H9 (cell line): ENCODE measurements around the gene EPHB2. TPM values are rescaled to one million over a fixed set of nuclear protein-coding genes. Genes with fewer than 3 reads are reported as not detected.

Experiments used
- DNase-seq: peaks from one replicate; pipeline ENCODE4 v3.0.0-alpha.2; 2017
- H2AFZ ChIP-seq: one replicate; pipeline ENCODE4 v1.6.1; 2013; ENCODE audit warnings: mild to moderate bottlenecking, low read length, control low read depth, moderate library complexity
- H2AK5ac ChIP-seq: 2 replicates; pipeline ENCODE4 v1.6.1; 2013; ENCODE audit warnings: low read length, control low read depth, mixed read lengths; ENCODE audit not compliant: insufficient read length
- H2BK120ac ChIP-seq: one replicate; pipeline ENCODE4 v1.6.1; 2013; ENCODE audit warnings: low read depth, mild to moderate bottlenecking, low read length, control low read depth, inconsistent platforms; ENCODE audit not compliant: poor library complexity, severe bottlenecking
- H2BK12ac ChIP-seq: 2 replicates; pipeline ENCODE4 v1.6.1; 2013; ENCODE audit warnings: low read length, control low read depth, mixed read lengths, low read depth; ENCODE audit not compliant: insufficient read length
- H2BK15ac ChIP-seq: 2 replicates; pipeline ENCODE4 v1.6.1; 2013; ENCODE audit warnings: low read depth, low read length, control low read depth
- H2BK20ac ChIP-seq: one replicate; pipeline ENCODE4 v1.6.1; 2013; ENCODE audit warnings: low read depth, mild to moderate bottlenecking, low read length, control low read depth, inconsistent platforms; ENCODE audit not compliant: poor library complexity, severe bottlenecking
- H2BK5ac ChIP-seq: 2 replicates; pipeline ENCODE4 v1.6.1; 2013; ENCODE audit warnings: low read length, control low read depth, mixed read lengths; ENCODE audit not compliant: insufficient read length
- H3K14ac ChIP-seq: 2 replicates; pipeline ENCODE4 v1.6.1; 2013; ENCODE audit warnings: low read length, control low read depth; ENCODE audit not compliant: insufficient read depth
- H3K18ac ChIP-seq: 2 replicates; pipeline ENCODE4 v1.6.1; 2013; ENCODE audit warnings: low read depth, mild to moderate bottlenecking, mixed read lengths, low read length, control low read depth; ENCODE audit not compliant: insufficient read length
- H3K23ac ChIP-seq: 2 replicates; pipeline ENCODE4 v1.6.1; 2013; ENCODE audit warnings: low read length, control low read depth, mixed read lengths, low read depth; ENCODE audit not compliant: insufficient read length
- H3K23me2 ChIP-seq: 2 replicates; pipeline ENCODE4 v1.6.1; 2013; ENCODE audit warnings: low read depth, mild to moderate bottlenecking, mixed read lengths, low read length, control low read depth; ENCODE audit not compliant: insufficient read length, poor library complexity, severe bottlenecking
- H3K27ac ChIP-seq: 2 replicates; pipeline ENCODE4 v1.5.1; 2013; ENCODE audit warnings: low read length, control low read depth, mixed read lengths, low read depth; ENCODE audit not compliant: insufficient read length
- H3K27me3 ChIP-seq: 2 replicates; pipeline ENCODE4 v1.6.1; 2013; ENCODE audit warnings: low read length, control low read depth, inconsistent platforms; ENCODE audit not compliant: insufficient read depth
- H3K4ac ChIP-seq: 2 replicates; pipeline ENCODE4 v1.6.1; 2013; ENCODE audit warnings: low read depth, mild to moderate bottlenecking, control low read depth, inconsistent platforms, low read length, moderate library complexity
- H3K4me1 ChIP-seq: 2 replicates; pipeline ENCODE4 v1.6.1; 2013; ENCODE audit warnings: low read length, control low read depth, inconsistent platforms; ENCODE audit not compliant: insufficient read depth
- H3K4me2 ChIP-seq: 2 replicates; pipeline ENCODE4 v1.6.1; 2013; ENCODE audit warnings: low read length, control low read depth, mixed read lengths; ENCODE audit not compliant: insufficient read length, insufficient read depth
- H3K56ac ChIP-seq: 2 replicates; pipeline ENCODE4 v1.6.1; 2013; ENCODE audit warnings: low read depth, mild to moderate bottlenecking, mixed read lengths, low read length, control low read depth; ENCODE audit not compliant: insufficient read length
- H3K79me1 ChIP-seq: 2 replicates; pipeline ENCODE4 v1.6.1; 2013; ENCODE audit warnings: low read depth, mild to moderate bottlenecking, moderate library complexity, low read length, control low read depth, inconsistent platforms; ENCODE audit not compliant: insufficient read depth, poor library complexity, severe bottlenecking
- H3K79me2 ChIP-seq: 2 replicates; pipeline ENCODE4 v1.6.1; 2013; ENCODE audit warnings: low read length, control low read depth, inconsistent platforms; ENCODE audit not compliant: insufficient read depth
- H3K9ac ChIP-seq: 2 replicates; pipeline ENCODE4 v1.6.1; 2013; ENCODE audit warnings: low read length, control low read depth, mixed read lengths; ENCODE audit not compliant: insufficient read length; ENCODE audit errors: extremely low read depth
- H3K9me3 ChIP-seq: one replicate; pipeline ENCODE4 v1.6.1; 2013; ENCODE audit warnings: low read depth, low read length, inconsistent platforms; ENCODE audit not compliant: control insufficient read depth
- H3T11ph ChIP-seq: one replicate; pipeline ENCODE4 v1.6.1; 2013; ENCODE audit warnings: mild to moderate bottlenecking, low read length, control low read depth, inconsistent platforms
- H4K20me1 ChIP-seq: one replicate; pipeline ENCODE4 v1.6.1; 2013; ENCODE audit not compliant: control insufficient read depth, insufficient read length, insufficient read depth
- H4K5ac ChIP-seq: 2 replicates; pipeline ENCODE4 v1.6.1; 2013; ENCODE audit warnings: low read depth, mild to moderate bottlenecking, mixed read lengths, low read length, control low read depth; ENCODE audit not compliant: insufficient read length
- H4K8ac ChIP-seq: replicated peaks from 2 replicates; pipeline ENCODE4 v1.6.1; 2013; ENCODE audit warnings: low read length, control low read depth, mixed read lengths, low read depth; ENCODE audit not compliant: insufficient read length
- H4K91ac ChIP-seq: 2 replicates; pipeline ENCODE4 v1.6.1; 2013; ENCODE audit warnings: low read depth, mild to moderate bottlenecking, moderate library complexity, mixed read lengths, low read length, control low read depth; ENCODE audit not compliant: insufficient read length
- H3K27ac Mint-ChIP-seq, 3 experiments: 2 replicates in 2 of 3; 3 replicates in 1 of 3; pipeline ENCODE4 v1.8.0; 2020 to 2021; ENCODE audit warnings: mixed read lengths in 3 of 3, mild to moderate bottlenecking in 1 of 3, moderate library complexity in 1 of 3
- H3K27me3 Mint-ChIP-seq: 2 replicates; pipeline ENCODE4 v1.8.0; 2021; ENCODE audit warnings: low read depth, mild to moderate bottlenecking, moderate library complexity, mixed read lengths
- H3K36me3 Mint-ChIP-seq, 3 experiments: 2 replicates in 2 of 3; 3 replicates in 1 of 3; pipeline ENCODE4 v1.8.0; 2020 to 2021; ENCODE audit warnings: low read depth in 3 of 3, mixed read lengths in 3 of 3; ENCODE audit not compliant: insufficient read depth in 1 of 3
- H3K4me1 Mint-ChIP-seq, 2 experiments: 2 replicates each; pipeline ENCODE4 v1.8.0; 2020; ENCODE audit warnings: mixed read lengths in 2 of 2
- H3K4me3 Mint-ChIP-seq, 2 experiments: 2 replicates in 1 of 2; 3 replicates in 1 of 2; pipeline ENCODE4 v1.8.0; 2020 to 2021; ENCODE audit warnings: mild to moderate bottlenecking in 2 of 2, mixed read lengths in 2 of 2, moderate library complexity in 1 of 2
- H3K9me3 Mint-ChIP-seq, 2 experiments: 2 replicates in 1 of 2; 3 replicates in 1 of 2; pipeline ENCODE4 v1.8.0; 2020; ENCODE audit warnings: mild to moderate bottlenecking in 2 of 2, mixed read lengths in 2 of 2, moderate library complexity in 1 of 2
- WGBS: extraction: QIAGEN DNeasy Blood & Tissue Kit; methylation state at CpG from one replicate; pipeline ENCODE4 v1.1.7; 2013; ENCODE audit warnings: missing lambda C conversion rate, low lambda C conversion rate, mixed read lengths; ENCODE audit not compliant: insufficient read length; ENCODE audit errors: extremely low coverage; 5-methylcytosine and 5-hydroxymethylcytosine counted together
- total RNA-seq: library from RNA; stranded (reverse); gene quantifications from 2 replicates; pipeline ENCODE4 v1.2.1, GENCODE V29; 2021
- TF ChIP-seq, protein P1 (sequence below): fragments of 200-600 bp; sonication (generic); conservative IDR thresholded peaks from 3 replicates; pipeline ENCODE4 v1.8.0; 2021; ENCODE audit warnings: antibody characterized with exemption, mild to moderate bottlenecking

EPHB2 gene
- total RNA-seq, 1 experiment from 2014 or later: 9.5 TPM

DNA sequence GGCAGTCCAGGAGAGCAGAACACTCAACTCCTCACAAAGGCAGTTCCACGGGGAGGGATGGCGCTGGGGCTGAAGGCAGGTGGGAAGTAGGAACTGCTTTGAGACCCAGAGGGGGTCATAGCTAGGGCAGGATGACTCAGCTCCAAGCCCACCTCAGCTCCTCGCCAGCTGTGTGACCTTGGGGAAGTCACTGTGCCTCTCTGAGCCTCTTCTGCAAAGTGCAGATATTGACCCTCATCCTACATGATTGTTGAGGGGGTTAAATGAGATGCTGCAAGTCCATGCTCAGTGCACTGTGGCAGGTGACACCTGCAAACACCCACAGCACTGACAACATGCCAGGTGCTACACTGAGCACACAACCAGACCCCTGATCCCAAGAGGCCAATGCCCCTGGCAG is 168.8 kb downstream of the EPHB2 start:
- no CpG with 5 or more reads among the region's 3 CpGs for WGBS
- H3K4me2 ChIP-seq: no peak overlapping the region
- no peaks in the 10 kb centered on the region for H3K36me3 Mint-ChIP-seq
- H2BK20ac ChIP-seq: no peak overlapping the region
- no peak overlapping the region for H2AK5ac ChIP-seq
- no peak overlapping the region for H3K27ac ChIP-seq
- H3K23me2 ChIP-seq: no peaks in the 10 kb centered on the region
- no peaks in the 10 kb centered on the region for H3K4me1 ChIP-seq
- no peak overlapping the region for H3K9ac ChIP-seq
- no peak for DNase-seq
- no peak overlapping the region for H2BK12ac ChIP-seq
- no peak overlapping the region for H3K56ac ChIP-seq
- no peak overlapping the region for H4K91ac ChIP-seq
- H3K23ac ChIP-seq: no peak overlapping the region
- H3K4ac ChIP-seq: no peak overlapping the region
- H2BK120ac ChIP-seq: no peak overlapping the region
- no peaks in the 10 kb centered on the region for H3K79me1 ChIP-seq
- H3K18ac ChIP-seq: no peak overlapping the region
- H4K20me1 ChIP-seq: no peaks in the 10 kb centered on the region
- H2BK15ac ChIP-seq: no peak overlapping the region
- H3K9me3 ChIP-seq: no peaks in the 10 kb centered on the region
- no peaks in the 10 kb centered on the region for H3K9me3 Mint-ChIP-seq
- no peak overlapping the region for H3K4me3 Mint-ChIP-seq
- no peak overlapping the region for H3T11ph ChIP-seq
- H3K79me2 ChIP-seq: no peaks in the 10 kb centered on the region
- H3K4me1 Mint-ChIP-seq: peaks cover 16 to 24% of the 10 kb centered on the region in 2 experiments
- H4K5ac ChIP-seq: no peak overlapping the region
- no peak overlapping the region for H3K27ac Mint-ChIP-seq
- H3K27me3 ChIP-seq: no peaks in the 10 kb centered on the region
- TF ChIP-seq, protein P1, sequence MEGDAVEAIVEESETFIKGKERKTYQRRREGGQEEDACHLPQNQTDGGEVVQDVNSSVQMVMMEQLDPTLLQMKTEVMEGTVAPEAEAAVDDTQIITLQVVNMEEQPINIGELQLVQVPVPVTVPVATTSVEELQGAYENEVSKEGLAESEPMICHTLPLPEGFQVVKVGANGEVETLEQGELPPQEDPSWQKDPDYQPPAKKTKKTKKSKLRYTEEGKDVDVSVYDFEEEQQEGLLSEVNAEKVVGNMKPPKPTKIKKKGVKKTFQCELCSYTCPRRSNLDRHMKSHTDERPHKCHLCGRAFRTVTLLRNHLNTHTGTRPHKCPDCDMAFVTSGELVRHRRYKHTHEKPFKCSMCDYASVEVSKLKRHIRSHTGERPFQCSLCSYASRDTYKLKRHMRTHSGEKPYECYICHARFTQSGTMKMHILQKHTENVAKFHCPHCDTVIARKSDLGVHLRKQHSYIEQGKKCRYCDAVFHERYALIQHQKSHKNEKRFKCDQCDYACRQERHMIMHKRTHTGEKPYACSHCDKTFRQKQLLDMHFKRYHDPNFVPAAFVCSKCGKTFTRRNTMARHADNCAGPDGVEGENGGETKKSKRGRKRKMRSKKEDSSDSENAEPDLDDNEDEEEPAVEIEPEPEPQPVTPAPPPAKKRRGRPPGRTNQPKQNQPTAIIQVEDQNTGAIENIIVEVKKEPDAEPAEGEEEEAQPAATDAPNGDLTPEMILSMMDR: no peak
- H2AFZ ChIP-seq: no peak overlapping the region
- no peaks in the 10 kb centered on the region for H3K27me3 Mint-ChIP-seq
- no peak overlapping the region; the same call in 1 of the 2 replicates for H3K14ac ChIP-seq
- no peak overlapping the region for H4K8ac ChIP-seq
- H2BK5ac ChIP-seq: no peak overlapping the region
